Activated CD8-positive, alpha-beta T cell treated with anti-CD3 and anti-CD28 coated beads for 36 hours (primary cell): ENCODE measurements around the gene APOM. TPM values are rescaled to one million over a fixed set of nuclear protein-coding genes. Genes with fewer than 3 reads are reported as not detected.

Experiments
- ATAC-seq: fragments of 200-7000 bp; cut with Tn5 transposase; one replicate; pipeline ENCODE4 v1.10.0; 2021; ENCODE audit warnings: mild to moderate bottlenecking, moderate library complexity
- CTCF ChIA-PET: fragments of 350-600 bp; sonication (Branson Sonifier 250); formaldehyde crosslinking; loops from one replicate; lab custom pipeline; 2021; ENCODE audit warnings: antibody characterized with exemption; lab: Charles Lee
- POLR2A ChIA-PET: fragments of 350-600 bp; sonication (Branson Sonifier 250); formaldehyde crosslinking; loops from one replicate; lab custom pipeline; 2021; ENCODE audit warnings: antibody characterized with exemption; lab: Charles Lee
- DNase-seq: peaks from one replicate; pipeline ENCODE4 v3.0.0-alpha.2; 2020
- H3K27ac Mint-ChIP-seq: one replicate; pipeline ENCODE4 v1.8.0; 2021; ENCODE audit warnings: mild to moderate bottlenecking, mixed read lengths
- H3K27me3 Mint-ChIP-seq: one replicate; pipeline ENCODE4 v1.8.0; 2021; ENCODE audit warnings: mixed read lengths
- H3K36me3 Mint-ChIP-seq: one replicate; pipeline ENCODE4 v1.8.0; 2021; ENCODE audit warnings: low read depth, mixed read lengths
- H3K4me1 Mint-ChIP-seq: one replicate; pipeline ENCODE4 v1.8.0; 2021; ENCODE audit warnings: low read depth, mixed read lengths
- H3K4me3 Mint-ChIP-seq: one replicate; pipeline ENCODE4 v1.8.0; 2021; ENCODE audit warnings: mild to moderate bottlenecking, moderate library complexity, mixed read lengths
- H3K9me3 Mint-ChIP-seq: one replicate; pipeline ENCODE4 v1.8.0; 2021; ENCODE audit warnings: mixed read lengths
- intact Hi-C: fragments of 100-400 bp; cut with micrococcal nuclease; formaldehyde crosslinking; loops from one replicate; pipeline ENCODE4 v1.10.0; 2022
- total RNA-seq, 2 experiments: library from RNA; stranded (reverse); gene quantifications; one replicate each; pipeline ENCODE4 v1.2.3, GENCODE V29; 2021
- TF ChIP-seq, protein P1 (sequence below): fragments of 200-600 bp; IDR thresholded peaks from one replicate; pipeline ENCODE4 v1.8.0; 2022; ENCODE audit warnings: antibody characterized with exemption, mild to moderate bottlenecking

APOM gene
- total RNA-seq, 2 experiments from 2014 or later, result 4.4 to 4.9 TPM

DNA sequence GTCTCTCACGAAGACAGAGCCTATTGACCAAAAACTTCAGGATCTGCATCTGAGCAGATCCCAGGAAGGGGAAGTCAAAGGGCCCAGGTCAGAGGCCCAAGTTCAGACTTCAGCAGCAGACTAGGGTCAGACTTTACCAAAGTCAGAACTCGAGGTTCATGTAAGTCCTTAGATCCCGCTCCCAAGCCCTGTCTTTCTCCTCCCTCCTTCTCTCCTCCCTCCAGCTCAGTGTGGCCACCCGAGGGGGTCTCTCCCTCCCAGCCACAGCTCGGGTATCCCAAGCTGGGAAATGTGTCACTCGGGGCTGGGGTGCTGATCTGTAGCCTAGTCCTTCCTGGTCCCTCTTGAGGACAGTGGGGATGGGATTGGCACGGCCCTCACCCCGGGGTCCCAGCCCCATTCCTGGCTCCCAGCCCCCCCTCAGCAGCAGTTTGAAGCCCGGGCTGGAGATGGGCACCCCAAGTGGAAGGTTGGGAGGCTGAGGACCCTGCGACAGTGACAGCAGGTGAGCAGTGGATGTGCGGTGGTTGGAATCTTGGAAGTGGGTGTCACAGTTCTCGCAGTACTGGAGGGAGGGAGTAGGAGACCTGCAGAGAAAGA is 6.5 kb downstream of the APOM start:
- ATAC-seq, result no peak

DNA sequence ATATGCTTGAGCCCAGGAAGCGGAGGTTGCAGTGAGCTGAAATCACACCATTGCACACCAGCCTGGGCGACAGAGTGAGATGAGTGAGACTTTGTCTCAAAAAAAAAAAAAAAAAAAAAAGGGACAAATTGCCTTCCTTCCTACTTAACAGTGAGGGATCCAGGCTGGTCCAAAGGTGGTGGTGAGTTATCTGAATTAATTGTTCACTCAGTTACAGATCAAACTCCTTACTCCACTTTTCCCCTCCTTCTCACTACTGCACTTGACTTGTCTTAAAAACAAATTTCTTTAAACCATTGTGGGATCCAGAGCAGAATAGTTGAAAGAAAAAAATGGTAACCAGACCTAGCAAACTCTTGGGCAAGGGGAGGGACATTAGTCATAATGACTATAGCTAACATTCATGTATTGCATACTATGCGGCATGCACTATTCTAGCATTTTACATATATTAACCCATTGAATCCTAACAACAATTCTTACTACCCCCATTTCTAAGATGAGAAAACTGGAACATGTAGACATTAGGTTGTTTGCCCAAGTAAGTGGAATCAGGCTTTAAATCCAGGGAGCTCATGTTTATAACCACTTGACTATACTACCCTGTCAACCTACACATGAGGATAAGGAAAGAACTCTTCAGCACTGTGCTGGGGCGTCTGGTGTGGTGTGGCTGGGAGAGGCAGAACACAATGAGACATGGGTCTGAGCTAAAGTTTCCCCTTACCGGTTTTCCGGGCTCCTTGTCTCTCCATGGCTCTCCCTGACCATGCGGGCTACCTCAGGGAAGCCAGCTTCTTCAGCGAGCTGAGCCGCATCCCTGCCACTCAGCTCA is 7.6 kb downstream of the APOM start:
- POLR2A ChIA-PET, result interaction anchor here (0.8 to 8.5 kb wide), 17 partner anchors 9 to 1309 kb away, joined by 3 to 160 read pairs (median 4); partner anchors contain the start of genes APOM, BAG6, DDX39B and DXO
- Mint-ChIP-seq H3K9me3 (no peaks in the 10 kb centered on the region), H3K36me3 (peaks cover 79% of the 10 kb centered on the region), H3K27ac (peak overlapping the region; percentile 97), H3K27me3 (no peaks in the 10 kb centered on the region), H3K4me3 (peak overlapping the region; percentile 98), H3K4me1 (peaks cover 72% of the 10 kb centered on the region)
- no peak for ATAC-seq
- CTCF ChIA-PET, result interaction anchor here (0.8 to 2.8 kb wide), 4 partner anchors 11 to 166 kb away, joined by 3 to 16 read pairs (median 3); partner anchors contain the start of gene BAG6
- no peak for DNase-seq
- TF ChIP-seq, protein P1, sequence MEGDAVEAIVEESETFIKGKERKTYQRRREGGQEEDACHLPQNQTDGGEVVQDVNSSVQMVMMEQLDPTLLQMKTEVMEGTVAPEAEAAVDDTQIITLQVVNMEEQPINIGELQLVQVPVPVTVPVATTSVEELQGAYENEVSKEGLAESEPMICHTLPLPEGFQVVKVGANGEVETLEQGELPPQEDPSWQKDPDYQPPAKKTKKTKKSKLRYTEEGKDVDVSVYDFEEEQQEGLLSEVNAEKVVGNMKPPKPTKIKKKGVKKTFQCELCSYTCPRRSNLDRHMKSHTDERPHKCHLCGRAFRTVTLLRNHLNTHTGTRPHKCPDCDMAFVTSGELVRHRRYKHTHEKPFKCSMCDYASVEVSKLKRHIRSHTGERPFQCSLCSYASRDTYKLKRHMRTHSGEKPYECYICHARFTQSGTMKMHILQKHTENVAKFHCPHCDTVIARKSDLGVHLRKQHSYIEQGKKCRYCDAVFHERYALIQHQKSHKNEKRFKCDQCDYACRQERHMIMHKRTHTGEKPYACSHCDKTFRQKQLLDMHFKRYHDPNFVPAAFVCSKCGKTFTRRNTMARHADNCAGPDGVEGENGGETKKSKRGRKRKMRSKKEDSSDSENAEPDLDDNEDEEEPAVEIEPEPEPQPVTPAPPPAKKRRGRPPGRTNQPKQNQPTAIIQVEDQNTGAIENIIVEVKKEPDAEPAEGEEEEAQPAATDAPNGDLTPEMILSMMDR, result no peak
- intact Hi-C loops, result loop anchor here (10.0 kb wide), 2 partner anchors 119 to 171 kb away; partner anchors contain the start of genes ATP6V1G2, DDX39B and NFKBIL1

More for the DNA sequence above, 6.5 kb downstream of the APOM start:
- intact Hi-C loops, result loop anchor here (10.0 kb wide), 2 partner anchors 117 to 173 kb away; partner anchors contain the start of genes ATP6V1G2, DDX39B and NFKBIL1
- no peak for DNase-seq
- ChIA-PET POLR2A (interaction anchor here (0.7 to 8.5 kb wide), 6 partner anchors 9 to 172 kb away, joined by 3 to 160 read pairs (median 7); partner anchors contain the start of genes APOM, BAG6 and DDX39B), CTCF (interaction anchor here (1.2 to 1.8 kb wide), 2 partner anchors 9 to 82 kb away, joined by 3 to 5 read pairs; partner anchors contain the start of gene BAG6)
- Mint-ChIP-seq H3K4me1 (peaks cover 71% of the 10 kb centered on the region), H3K27ac (peak overlapping the region; percentile 64), H3K36me3 (peaks cover 77% of the 10 kb centered on the region), H3K9me3 (no peaks in the 10 kb centered on the region), H3K4me3 (peak overlapping the region; percentile 51), H3K27me3 (no peaks in the 10 kb centered on the region)
- TF ChIP-seq, protein P1, result no peak

DNA sequence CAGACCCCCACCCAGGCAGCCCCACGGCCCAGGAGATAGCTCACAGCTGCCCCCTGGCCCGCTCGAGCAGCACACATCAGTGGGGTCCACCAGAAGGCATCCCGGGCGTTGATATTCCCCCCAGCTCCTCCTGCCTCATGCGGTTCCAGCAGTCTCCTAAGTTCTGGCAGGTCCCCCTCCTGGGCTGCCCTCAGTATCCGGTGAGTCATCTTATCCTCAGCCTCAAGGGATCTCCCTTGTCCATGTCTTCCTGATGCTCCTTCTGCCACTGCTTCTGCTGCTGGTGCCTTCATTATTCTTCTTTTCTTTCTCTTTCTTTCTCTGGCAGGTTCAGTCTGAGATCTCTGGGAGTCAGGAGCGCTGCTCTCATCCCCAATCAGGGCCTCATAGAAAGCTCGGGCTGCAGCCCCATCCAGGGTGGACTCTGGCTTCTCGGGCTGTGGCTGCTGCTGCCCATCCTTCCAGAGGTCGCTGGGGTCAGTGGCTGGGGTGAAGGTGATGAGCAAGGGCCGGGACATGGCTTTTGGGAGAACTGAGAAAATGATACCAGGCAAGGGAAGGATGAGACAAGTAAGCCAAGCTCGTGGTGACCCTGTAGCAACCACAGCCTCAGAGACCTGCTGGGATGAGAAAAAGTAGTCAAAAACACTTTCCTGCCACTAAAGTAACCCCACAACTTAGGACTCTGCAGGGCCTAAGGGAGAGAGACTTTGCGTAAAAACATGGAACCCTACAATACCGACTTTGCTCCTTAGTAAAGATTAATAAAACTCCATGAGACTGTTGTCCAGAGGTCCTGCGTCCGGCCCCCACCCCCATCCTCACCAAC is 8.5 kb downstream of the APOM start:
- H3K4me1 Mint-ChIP-seq, result peaks cover 67% of the 10 kb centered on the region
- DNase-seq (no peak), ATAC-seq (no peak)
- CTCF ChIA-PET, result interaction anchor here (0.7 to 2.8 kb wide), 7 partner anchors 11 to 166 kb away, joined by 3 to 16 read pairs (median 3); partner anchors contain the start of genes ABHD16A and BAG6
- H3K36me3 Mint-ChIP-seq, result peaks cover 82% of the 10 kb centered on the region
- H3K9me3 Mint-ChIP-seq, result no peaks in the 10 kb centered on the region
- peak overlapping the region; percentile 98 for H3K4me3 Mint-ChIP-seq
- TF ChIP-seq, protein P1, result no peak
- POLR2A ChIA-PET, result interaction anchor here (0.8 to 8.5 kb wide), 36 partner anchors 9 to 1308 kb away, joined by 3 to 160 read pairs (median 4); partner anchors contain the start of genes ABHD16A, APOM, BAG6 and DDX39B
- H3K27ac Mint-ChIP-seq, result peak overlapping the region; percentile 97
- intact Hi-C loops, result loop anchor here (2.0 to 10.0 kb wide), 3 partner anchors 43 to 171 kb away; partner anchors contain the start of genes ATP6V1G2, DDX39B, NFKBIL1 and PRRC2A
- no peaks in the 10 kb centered on the region for H3K27me3 Mint-ChIP-seq

DNA sequence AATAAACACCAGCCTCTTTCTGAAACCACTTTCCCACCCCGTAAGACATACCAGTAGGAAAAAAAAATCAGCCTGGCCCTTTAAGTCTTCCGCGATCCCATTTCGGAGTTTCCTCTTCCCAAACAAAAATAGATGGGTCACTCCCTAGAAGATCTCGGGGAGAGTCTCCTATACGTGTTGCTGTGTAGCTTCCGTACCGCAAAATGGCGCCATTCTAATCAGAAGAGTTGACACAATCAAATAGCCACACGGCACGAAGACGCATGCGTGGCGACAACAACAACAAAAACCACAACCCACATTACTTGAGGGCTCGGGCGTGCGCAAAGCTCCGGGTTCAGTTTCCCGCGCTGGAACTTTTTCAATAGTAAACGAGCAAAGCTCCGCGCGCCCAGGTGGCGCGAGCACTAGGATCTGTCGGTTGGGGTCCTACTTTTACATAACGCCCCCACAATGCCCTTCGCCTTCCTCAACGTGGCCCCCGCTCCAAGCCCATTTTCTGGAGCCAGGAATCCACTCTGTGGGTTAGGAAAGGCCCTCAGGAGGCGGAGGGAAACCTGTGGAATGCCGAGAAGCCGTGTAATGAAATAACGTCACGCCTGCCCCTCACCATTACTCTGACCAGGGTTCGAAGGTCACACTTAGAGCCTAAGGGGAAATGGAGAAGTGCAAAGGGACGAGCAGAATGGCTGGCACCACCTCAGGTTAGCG is 9.3 kb downstream of the APOM start, which contains the start of gene GPANK1:
TSS of gene GPANK1 (minus strand) at position 208 of the 711 bp plus-strand sequence. CDS start 519 bp downstream, outside the sequence.
- Mint-ChIP-seq H3K27ac (peak within 1 kb of the TSS; percentile 97), H3K4me1 (peaks cover 63% of the 10 kb centered on the region), H3K9me3 (no peaks in the 10 kb centered on the region), H3K36me3 (peaks cover 80% of the 10 kb centered on the region), H3K27me3 (no peaks in the 10 kb centered on the region), H3K4me3 (peak within 1 kb of the TSS; percentile 98)
- CTCF ChIA-PET, result interaction anchor here (0.7 to 2.8 kb wide), 4 partner anchors 12 to 85 kb away, joined by 3 to 16 read pairs (median 4); partner anchors contain the start of genes ABHD16A and BAG6
- TF ChIP-seq, protein P1, result no peak
- DNase-seq (peak; percentile 96), ATAC-seq (peak; percentile 25)
- intact Hi-C loops, result loop anchor here (2.0 to 10.0 kb wide), 3 partner anchors 44 to 170 kb away; partner anchors contain the start of genes ATP6V1G2, DDX39B, NFKBIL1 and PRRC2A
- POLR2A ChIA-PET, result interaction anchor here (0.6 to 8.5 kb wide), 33 partner anchors 8 to 199 kb away, joined by 3 to 160 read pairs (median 4); partner anchors contain the start of genes ABHD16A, APOM, BAG6 and DDX39B
